Measurements from ENCODE around the gene MAGI2. TPM values are rescaled to one million over a fixed set of nuclear protein-coding genes. Genes with fewer than 3 reads are reported as not detected.

Gene MAGI2
- total RNA-seq, 1 experiment from 2014 or later, result 14.3 TPM

DNA sequence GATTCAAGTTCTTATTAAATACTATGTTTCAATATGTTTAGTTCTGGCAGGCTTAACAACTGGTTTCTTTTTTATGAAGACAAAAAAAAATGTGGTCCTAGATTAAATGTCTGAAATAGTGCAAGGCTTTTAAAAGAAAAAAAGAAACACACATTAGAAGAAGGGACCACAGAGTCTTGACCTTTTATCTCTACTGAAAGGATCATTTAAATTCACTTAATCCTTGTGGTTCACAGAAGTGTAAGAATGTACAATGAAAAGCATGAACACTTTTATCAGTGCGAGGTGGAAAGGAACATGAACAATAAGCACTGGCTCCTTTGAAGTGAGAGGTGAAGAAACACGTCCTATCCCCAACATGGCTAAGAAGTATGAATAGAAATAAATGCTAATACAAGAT is 765.1 kb downstream of the MAGI2 start:
- no peaks in the 10 kb centered on the region for H3K36me3 Mint-ChIP-seq (ENCODE audit: insufficient read depth in 1 of 3, low read depth in 3 of 3)
- no peaks in the 10 kb centered on the region for H3K79me1 ChIP-seq (ENCODE audit: insufficient read depth, low read depth, low read length, poor library complexity, severe bottlenecking)
- no peak for DNase-seq
- no peak overlapping the region for H3T11ph ChIP-seq (ENCODE audit: low read length)
- H2AK5ac ChIP-seq (ENCODE audit: insufficient read length, low read length), result no peak overlapping the region
- no peak overlapping the region for H4K5ac ChIP-seq (ENCODE audit: insufficient read length, low read depth, low read length)
- no peak overlapping the region for H2BK12ac ChIP-seq (ENCODE audit: insufficient read length, low read depth, low read length)
- TF ChIP-seq CTCF (conservative IDR thresholded peaks at IDR 0.05), result no peak
- H3K18ac ChIP-seq (ENCODE audit: insufficient read length, low read depth, low read length), result no peak overlapping the region
- H3K23ac ChIP-seq (ENCODE audit: insufficient read length, low read depth, low read length), result no peak overlapping the region
- no peak overlapping the region for H3K4me3 Mint-ChIP-seq
- no peak overlapping the region for H4K8ac ChIP-seq (replicated peaks; ENCODE audit: insufficient read length, low read depth, low read length)
- no peaks in the 10 kb centered on the region for H4K20me1 ChIP-seq (ENCODE audit: control insufficient read depth, insufficient read depth, insufficient read length)
- H3K27me3 ChIP-seq (ENCODE audit: insufficient read depth, low read length), result no peaks in the 10 kb centered on the region
- no peak overlapping the region for H2AFZ ChIP-seq (ENCODE audit: low read length)
- H2BK15ac ChIP-seq (ENCODE audit: low read depth, low read length), result no peak overlapping the region
- H3K4me2 ChIP-seq (ENCODE audit: insufficient read depth, insufficient read length, low read length), result no peak overlapping the region
- H3K27me3 Mint-ChIP-seq (ENCODE audit: low read depth), result no peaks in the 10 kb centered on the region
- no peak overlapping the region for H2BK20ac ChIP-seq (ENCODE audit: low read depth, low read length, poor library complexity, severe bottlenecking)
- H3K23me2 ChIP-seq (ENCODE audit: insufficient read length, low read depth, low read length, poor library complexity, severe bottlenecking), result no peaks in the 10 kb centered on the region
- no peak overlapping the region for H3K27ac Mint-ChIP-seq
- H3K9me3 Mint-ChIP-seq, result no peaks in the 10 kb centered on the region
- peaks cover 4 to 9% of the 10 kb centered on the region in 2 experiments for H3K4me1 Mint-ChIP-seq
- H4K91ac ChIP-seq (ENCODE audit: insufficient read length, low read depth, low read length), result no peak overlapping the region
- no peaks in the 10 kb centered on the region for H3K79me2 ChIP-seq (ENCODE audit: insufficient read depth, low read length)
- H3K56ac ChIP-seq (ENCODE audit: insufficient read length, low read depth, low read length), result no peak overlapping the region
- H2BK5ac ChIP-seq (ENCODE audit: insufficient read length, low read length), result no peak overlapping the region
- H3K14ac ChIP-seq (ENCODE audit: insufficient read depth, low read length), result no peak overlapping the region
- no peaks in the 10 kb centered on the region; the same call in 1 of the 2 replicates for H3K4me1 ChIP-seq (ENCODE audit: insufficient read depth, low read length)
- no peak overlapping the region for H2BK120ac ChIP-seq (ENCODE audit: low read depth, low read length, poor library complexity, severe bottlenecking)
- WGBS (ENCODE audit: extremely low coverage, insufficient read length, low lambda C conversion rate), result no CpG with 5 or more reads among the region's 2 CpGs
- no peak overlapping the region for H3K4ac ChIP-seq (ENCODE audit: low read depth, low read length)
- no peak overlapping the region for H3K9ac ChIP-seq (ENCODE audit: extremely low read depth, insufficient read length, low read length)
- H3K9me3 ChIP-seq (ENCODE audit: control insufficient read depth, low read depth, low read length), result no peaks in the 10 kb centered on the region
- H3K27ac ChIP-seq (ENCODE audit: insufficient read length, low read depth, low read length), result no peak overlapping the region
